IPS-20b (cell line): ENCODE results near the gene TRIM15.

Experiments
- H3K27ac ChIP-seq: one replicate; pipeline ENCODE4 v1.5.1; 2013; ENCODE audit warnings: low read length
- H3K27me3 ChIP-seq: 2 replicates; pipeline ENCODE4 v1.6.1; 2013; ENCODE audit warnings: mild to moderate bottlenecking, low read length, inconsistent platforms; ENCODE audit not compliant: insufficient read depth
- H3K36me3 ChIP-seq: 2 replicates; pipeline ENCODE4 v1.6.1; 2013; ENCODE audit warnings: low read depth, mild to moderate bottlenecking, inconsistent platforms, low read length, moderate library complexity; ENCODE audit not compliant: insufficient read depth
- H3K4me1 ChIP-seq: 2 replicates; pipeline ENCODE4 v1.6.1; 2013; ENCODE audit warnings: mild to moderate bottlenecking, control low read depth, inconsistent platforms, low read length, moderate library complexity; ENCODE audit not compliant: insufficient read depth
- H3K4me3 ChIP-seq: 2 replicates; pipeline ENCODE4 v1.5.1; 2013; ENCODE audit warnings: mild to moderate bottlenecking, low read length, inconsistent platforms
- H3K9ac ChIP-seq: 2 replicates; pipeline ENCODE4 v1.6.1; 2013; ENCODE audit warnings: low read depth, mild to moderate bottlenecking, inconsistent platforms, low read length, moderate library complexity
- H3K9me3 ChIP-seq: 2 replicates; pipeline ENCODE4 v1.6.1; 2013; ENCODE audit warnings: mild to moderate bottlenecking, low read depth, low read length, inconsistent platforms; ENCODE audit not compliant: insufficient read depth

The TRIM15 gene

DNA sequence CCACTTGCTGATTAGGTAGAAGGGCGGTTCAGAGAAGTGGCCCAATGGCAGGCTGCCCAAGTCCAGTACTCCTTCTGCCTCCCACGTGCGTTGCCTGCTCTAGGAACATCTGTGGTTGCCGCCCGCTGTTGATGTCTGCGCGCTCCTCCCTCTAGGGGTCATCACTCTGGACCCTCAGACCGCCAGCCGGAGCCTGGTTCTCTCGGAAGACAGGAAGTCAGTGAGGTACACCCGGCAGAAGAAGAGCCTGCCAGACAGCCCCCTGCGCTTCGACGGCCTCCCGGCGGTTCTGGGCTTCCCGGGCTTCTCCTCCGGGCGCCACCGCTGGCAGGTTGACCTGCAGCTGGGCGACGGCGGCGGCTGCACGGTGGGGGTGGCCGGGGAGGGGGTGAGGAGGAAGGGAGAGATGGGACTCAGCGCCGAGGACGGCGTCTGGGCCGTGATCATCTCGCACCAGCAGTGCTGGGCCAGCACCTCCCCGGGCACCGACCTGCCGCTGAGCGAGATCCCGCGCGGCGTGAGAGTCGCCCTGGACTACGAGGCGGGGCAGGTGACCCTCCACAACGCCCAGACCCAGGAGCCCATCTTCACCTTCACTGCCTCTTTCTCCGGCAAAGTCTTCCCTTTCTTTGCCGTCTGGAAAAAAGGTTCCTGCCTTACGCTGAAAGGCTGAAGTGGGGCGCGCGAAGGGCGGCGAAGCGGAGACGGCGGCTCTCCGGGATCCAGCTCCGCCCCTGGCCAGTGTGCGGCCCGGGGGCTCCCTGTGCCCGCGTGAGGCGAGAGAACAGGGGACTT, 8.5 kb downstream of the TRIM15 start:
- Histone ChIP-seq H3K27me3 (peaks cover 44% of the 10 kb centered on the region), H3K9ac (no peak overlapping the region), H3K36me3 (no peaks in the 10 kb centered on the region), H3K9me3 (no peaks in the 10 kb centered on the region), H3K4me1 (no peaks in the 10 kb centered on the region), H3K4me3 (no peak overlapping the region; the same call in 1 of the 2 replicates), H3K27ac (no peak overlapping the region)

DNA sequence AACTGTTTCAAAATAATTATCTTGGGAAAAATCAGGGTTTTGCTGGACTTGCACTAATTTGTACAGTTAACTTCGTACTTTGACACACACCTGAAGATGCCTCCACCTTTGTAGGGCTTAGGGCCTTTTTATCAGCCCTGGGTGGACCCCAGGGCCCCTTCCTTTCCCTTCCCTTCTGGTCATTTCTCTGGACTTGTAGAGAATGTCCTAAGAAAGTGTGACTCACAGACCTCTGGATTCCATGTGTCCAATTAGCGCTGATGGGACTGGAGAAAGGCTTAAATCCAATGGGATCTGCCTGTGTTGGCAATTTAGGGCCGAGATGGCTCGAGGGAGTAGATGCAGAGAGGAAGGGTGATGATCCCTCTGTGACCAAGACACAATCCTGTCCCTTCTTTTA, 9.3 kb downstream of the TRIM15 start:
- Histone ChIP-seq H3K4me1 (no peaks in the 10 kb centered on the region), H3K9me3 (no peaks in the 10 kb centered on the region), H3K27me3 (peaks cover 36% of the 10 kb centered on the region), H3K36me3 (no peaks in the 10 kb centered on the region), H3K4me3 (no peak overlapping the region), H3K9ac (no peak overlapping the region), H3K27ac (no peak overlapping the region)

DNA sequence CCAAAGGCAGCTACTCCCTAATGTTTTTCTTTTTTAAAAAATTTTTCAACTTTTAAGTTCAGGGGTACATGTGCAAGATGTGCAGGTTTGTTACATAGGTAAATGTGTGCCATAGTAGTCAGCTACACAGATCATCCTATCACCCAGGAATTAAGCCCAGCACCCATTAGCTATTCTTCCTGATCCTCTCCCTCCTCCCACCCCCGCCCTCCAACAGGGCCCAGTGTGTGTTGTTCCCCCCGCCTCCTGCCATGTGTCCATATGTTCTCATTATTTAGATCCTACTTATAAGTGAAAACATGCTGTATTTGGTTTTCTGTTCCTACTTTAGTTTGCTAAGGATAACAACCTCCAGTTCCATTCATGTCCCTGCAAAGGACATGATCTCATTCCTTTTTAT, 12.4 kb downstream of the TRIM15 start:
- Histone ChIP-seq H3K9ac (no peak overlapping the region), H3K27me3 (peaks cover 24% of the 10 kb centered on the region), H3K9me3 (no peaks in the 10 kb centered on the region), H3K4me3 (no peak overlapping the region), H3K4me1 (no peaks in the 10 kb centered on the region), H3K27ac (no peak overlapping the region), H3K36me3 (no peaks in the 10 kb centered on the region)

DNA sequence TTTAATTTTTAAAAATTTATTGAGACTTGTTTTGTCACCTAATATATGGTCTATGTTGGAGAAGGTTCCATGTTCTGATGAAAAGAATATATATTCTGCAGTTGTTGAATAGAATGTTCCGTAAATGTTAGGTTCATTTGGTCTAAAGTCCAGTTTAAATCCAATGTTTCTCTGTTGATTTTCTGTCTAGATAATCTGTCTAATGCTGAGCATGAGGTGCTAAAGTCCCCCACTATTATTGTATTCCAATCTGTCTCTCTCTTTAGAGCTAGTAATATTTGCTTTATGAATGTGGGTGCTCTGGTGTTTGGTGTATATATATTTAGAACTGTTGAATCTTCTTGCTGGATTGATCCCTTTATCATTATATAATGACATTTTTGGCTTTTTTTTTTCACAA, 15.5 kb downstream of the TRIM15 start:
- H3K4me1 ChIP-seq: no peaks in the 10 kb centered on the region
- no peak overlapping the region for H3K9ac ChIP-seq
- H3K9me3 ChIP-seq: no peaks in the 10 kb centered on the region; the same call in 1 of the 2 replicates
- no peaks in the 10 kb centered on the region for H3K36me3 ChIP-seq
- H3K27ac ChIP-seq: no peak overlapping the region
- H3K4me3 ChIP-seq: no peak overlapping the region
- H3K27me3 ChIP-seq: no peaks in the 10 kb centered on the region

DNA sequence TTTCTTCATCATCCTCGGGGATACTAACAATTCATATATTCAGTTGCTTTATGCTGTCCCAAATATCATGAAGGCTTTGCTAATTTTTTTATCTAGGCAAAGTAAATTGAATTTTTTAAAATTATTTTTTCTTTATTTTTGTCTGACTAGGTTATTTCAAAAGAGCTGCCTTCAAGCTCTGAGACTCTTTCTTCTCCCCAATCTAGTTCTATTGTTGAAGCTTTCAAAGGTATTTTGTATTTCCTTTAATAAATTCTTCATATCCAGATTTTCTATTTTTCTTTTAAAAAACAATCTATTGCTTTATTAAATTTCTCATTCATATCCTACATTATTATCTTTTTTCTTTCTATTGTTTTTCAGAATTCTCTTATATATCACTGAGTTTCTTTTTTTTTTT, 16.8 kb downstream of the TRIM15 start:
- Histone ChIP-seq H3K9ac (no peak overlapping the region), H3K27me3 (no peaks in the 10 kb centered on the region), H3K9me3 (no peaks in the 10 kb centered on the region; the same call in 1 of the 2 replicates), H3K36me3 (peaks cover 4% of the 10 kb centered on the region), H3K4me3 (no peak overlapping the region), H3K4me1 (no peaks in the 10 kb centered on the region), H3K27ac (no peak overlapping the region)

DNA sequence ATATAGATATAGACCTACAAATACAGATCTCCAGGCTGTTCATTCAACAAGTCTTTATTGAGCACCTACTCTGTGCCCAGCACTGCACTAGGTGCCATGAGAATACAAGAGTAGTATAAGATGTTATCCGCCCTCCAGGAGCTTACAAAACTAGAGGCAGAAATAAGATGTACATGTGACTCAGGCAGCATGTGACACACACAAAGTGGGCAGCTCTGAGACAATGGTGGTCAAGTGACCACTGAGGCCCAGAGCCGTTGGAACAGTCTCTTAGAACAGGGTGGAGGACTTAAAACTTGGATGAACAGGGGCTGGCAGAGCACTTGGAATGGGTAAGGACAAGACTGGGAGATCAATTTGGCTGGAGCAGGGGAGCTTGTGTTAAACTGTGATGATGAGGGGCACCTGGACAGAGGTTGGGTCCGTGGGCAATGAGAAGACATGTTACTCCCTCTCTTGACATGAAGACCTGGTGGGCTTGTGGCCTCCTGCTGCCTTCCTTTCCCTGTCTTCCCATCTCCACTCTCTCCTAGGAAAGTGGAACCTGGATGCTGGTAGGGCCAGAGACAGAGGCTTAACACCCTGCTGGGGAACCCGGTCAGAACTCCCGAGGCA, 21.2 kb downstream of the TRIM15 start:
- Histone ChIP-seq H3K36me3 (peaks cover 42% of the 10 kb centered on the region), H3K4me3 (no peak overlapping the region)

DNA sequence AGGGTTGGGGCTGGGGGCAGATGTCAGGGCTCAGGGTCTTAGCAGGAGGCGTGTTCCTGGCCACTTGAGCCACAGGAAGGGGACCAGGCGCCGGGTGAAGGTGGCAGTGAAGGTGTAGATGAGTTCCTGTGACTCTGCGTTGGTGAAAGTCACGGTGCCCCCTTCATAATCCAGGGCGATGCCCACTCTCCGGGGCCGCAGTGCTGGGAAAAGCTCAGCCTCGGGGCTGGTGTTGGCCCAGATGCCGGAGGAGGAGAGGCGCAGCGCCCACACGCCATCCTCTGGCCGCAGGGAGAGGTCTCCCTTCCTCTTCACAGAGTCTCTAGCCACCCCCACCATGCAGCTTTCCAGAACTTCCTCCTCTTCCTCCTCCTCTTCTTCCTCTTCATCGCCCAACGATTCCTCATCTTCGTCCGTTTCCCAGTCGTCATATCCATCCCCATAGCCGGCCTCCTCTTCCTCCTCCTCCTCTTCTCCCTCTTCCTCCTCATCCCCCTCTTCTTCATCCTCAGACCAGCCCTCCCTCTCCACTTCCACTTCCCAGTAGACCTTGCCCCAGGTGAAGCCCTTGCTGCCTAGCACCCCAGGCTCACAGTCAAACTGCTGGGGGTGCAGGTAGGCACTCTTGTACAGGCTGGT, 22.6 kb downstream of the TRIM15 start:
- H3K27me3 ChIP-seq: no peaks in the 10 kb centered on the region
- H3K27ac ChIP-seq: no peak overlapping the region
- peaks cover 57% of the 10 kb centered on the region for H3K36me3 ChIP-seq
- H3K4me1 ChIP-seq: no peaks in the 10 kb centered on the region
- no peaks in the 10 kb centered on the region; the same call in 1 of the 2 replicates for H3K9me3 ChIP-seq
- no peak overlapping the region for H3K9ac ChIP-seq
- no peak overlapping the region for H3K4me3 ChIP-seq

More for the DNA sequence above, 21.2 kb downstream of the TRIM15 start:
- Histone ChIP-seq H3K27ac (no peak overlapping the region), H3K9ac (no peak overlapping the region), H3K4me1 (no peaks in the 10 kb centered on the region), H3K27me3 (no peaks in the 10 kb centered on the region), H3K9me3 (no peaks in the 10 kb centered on the region; the same call in 1 of the 2 replicates)

DNA sequence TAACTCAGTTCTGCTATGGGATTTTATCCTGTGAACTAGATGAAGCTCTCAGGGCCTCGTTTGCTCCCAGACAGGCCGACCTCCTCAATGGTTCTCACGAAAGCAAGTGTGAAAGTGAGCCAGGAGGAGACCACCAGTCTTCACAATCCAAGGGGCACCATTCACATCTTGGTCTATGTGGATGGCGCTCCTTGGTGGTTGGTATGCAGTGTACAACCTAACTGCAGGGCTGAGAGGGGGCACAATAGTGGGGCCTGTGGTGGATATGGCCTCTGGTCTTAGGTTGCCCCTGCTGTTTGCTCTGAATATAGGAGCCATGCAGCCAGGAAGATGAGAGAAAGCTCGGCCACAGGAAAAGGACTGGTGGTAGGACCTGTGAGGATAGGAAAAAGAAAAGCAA, 25.2 kb downstream of the TRIM15 start:
- H3K4me3 ChIP-seq: no peak overlapping the region
- no peaks in the 10 kb centered on the region for H3K4me1 ChIP-seq
- no peak overlapping the region for H3K9ac ChIP-seq
- H3K36me3 ChIP-seq: peaks cover 70% of the 10 kb centered on the region
- no peaks in the 10 kb centered on the region for H3K27me3 ChIP-seq
- H3K9me3 ChIP-seq: no peaks in the 10 kb centered on the region
- no peak overlapping the region for H3K27ac ChIP-seq

DNA sequence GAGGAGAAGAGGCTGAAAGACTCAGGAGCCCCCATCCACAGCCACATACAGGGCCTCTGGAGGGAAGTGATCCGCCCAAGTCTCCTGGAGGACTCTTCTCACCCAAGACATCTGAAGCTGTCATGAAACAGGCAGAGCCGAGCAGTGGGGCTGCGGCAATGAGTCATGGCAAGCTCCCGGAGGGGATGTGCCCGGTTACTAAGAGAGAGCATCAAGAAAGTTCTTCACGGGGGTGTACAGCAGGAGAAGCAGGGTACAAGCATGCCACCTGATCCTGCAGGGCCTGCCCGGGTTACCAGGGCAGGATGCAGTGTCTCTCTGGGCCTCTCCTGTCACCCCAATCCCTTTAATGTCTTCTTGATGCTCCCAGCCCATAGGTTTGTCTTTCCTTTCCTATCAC, 28.7 kb downstream of the TRIM15 start:
- Histone ChIP-seq H3K27ac (no peak overlapping the region), H3K9me3 (no peaks in the 10 kb centered on the region), H3K36me3 (peaks cover 76% of the 10 kb centered on the region), H3K27me3 (no peaks in the 10 kb centered on the region), H3K9ac (no peak overlapping the region), H3K4me1 (peaks cover 3% of the 10 kb centered on the region; the same call in 1 of the 2 replicates), H3K4me3 (no peak overlapping the region)

DNA sequence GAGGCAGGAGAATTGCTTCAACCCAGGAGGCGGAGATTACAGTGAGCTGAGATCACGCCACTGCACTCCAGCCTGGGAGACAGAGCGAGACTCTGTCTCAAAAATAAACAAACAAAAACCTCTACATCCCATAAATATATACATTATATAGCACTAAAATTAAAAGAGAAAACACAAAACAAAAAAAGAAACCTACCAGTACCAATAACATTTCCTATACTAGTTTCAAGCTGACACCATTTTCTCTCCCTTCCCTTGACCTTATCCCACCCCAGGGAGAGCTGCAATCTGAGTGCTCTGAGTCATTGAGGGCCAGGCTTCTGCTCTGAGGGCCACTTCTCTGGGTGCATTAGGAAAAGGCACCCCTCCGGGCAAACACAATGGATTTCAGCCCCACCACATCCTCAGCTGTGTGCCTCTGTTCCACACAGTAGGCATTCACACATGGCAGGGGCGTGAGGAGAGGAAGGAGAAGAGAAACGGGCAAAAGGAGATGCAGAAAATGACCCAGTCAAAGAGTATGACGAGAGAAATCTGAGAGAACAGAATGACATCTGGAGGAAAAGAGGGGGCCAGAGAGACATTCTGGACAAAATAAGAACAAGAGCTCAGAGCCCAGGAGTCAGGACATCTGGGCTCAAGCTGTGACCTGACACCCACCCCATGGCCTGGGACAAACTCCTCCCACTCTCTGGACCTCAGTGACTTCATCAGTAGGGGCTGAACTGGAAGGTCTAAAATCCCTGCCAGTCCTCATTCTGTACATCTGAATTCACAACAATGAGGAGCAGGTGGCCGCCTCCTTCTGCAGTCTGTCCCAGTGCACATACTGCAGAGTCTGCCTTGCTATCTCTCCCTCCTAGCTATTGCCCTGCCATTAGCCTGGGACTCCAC, 31.7 kb downstream of the TRIM15 start:
- H3K4me1 ChIP-seq: peaks cover 3% of the 10 kb centered on the region; the same call in 1 of the 2 replicates
- no peaks in the 10 kb centered on the region for H3K9me3 ChIP-seq
- no peaks in the 10 kb centered on the region for H3K27me3 ChIP-seq
- peaks cover 78% of the 10 kb centered on the region for H3K36me3 ChIP-seq
- no peak overlapping the region; the same call in 1 of the 2 replicates for H3K9ac ChIP-seq
- no peak overlapping the region for H3K27ac ChIP-seq
- no peak overlapping the region for H3K4me3 ChIP-seq

DNA sequence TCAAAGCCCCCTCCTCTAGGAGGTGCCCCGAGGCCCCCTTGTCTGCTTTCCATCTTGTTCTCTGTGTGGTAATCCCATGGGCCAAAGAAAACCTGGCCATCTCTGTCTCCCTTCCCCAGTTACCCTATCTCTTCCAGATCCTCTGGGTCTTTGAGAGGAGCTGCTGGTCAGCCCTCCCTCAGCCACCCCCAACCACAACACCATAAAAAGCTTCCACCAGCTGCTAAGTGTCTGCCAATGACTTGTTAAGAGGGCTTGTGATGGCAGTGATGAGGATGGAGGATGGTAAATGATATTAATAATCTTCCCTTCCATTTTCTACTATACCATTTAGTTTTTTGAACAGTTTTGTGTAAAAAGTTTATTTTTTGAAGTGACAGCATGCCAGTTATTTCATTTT, 32.6 kb downstream of the TRIM15 start:
- peaks cover 77% of the 10 kb centered on the region for H3K36me3 ChIP-seq
- no peaks in the 10 kb centered on the region for H3K9me3 ChIP-seq
- H3K27ac ChIP-seq: no peak overlapping the region
- no peak overlapping the region for H3K4me3 ChIP-seq
- H3K4me1 ChIP-seq: peaks cover 3% of the 10 kb centered on the region; the same call in 1 of the 2 replicates
- H3K9ac ChIP-seq: no peak overlapping the region
- H3K27me3 ChIP-seq: no peaks in the 10 kb centered on the region
